ENCODE data around the gene ANKRD13A. TPM values are rescaled to one million over a fixed set of nuclear protein-coding genes. Genes with fewer than 3 reads are reported as not detected.

Gene ANKRD13A
- total RNA-seq, 1 donor from 2014 or later: 35.4 TPM

DNA sequence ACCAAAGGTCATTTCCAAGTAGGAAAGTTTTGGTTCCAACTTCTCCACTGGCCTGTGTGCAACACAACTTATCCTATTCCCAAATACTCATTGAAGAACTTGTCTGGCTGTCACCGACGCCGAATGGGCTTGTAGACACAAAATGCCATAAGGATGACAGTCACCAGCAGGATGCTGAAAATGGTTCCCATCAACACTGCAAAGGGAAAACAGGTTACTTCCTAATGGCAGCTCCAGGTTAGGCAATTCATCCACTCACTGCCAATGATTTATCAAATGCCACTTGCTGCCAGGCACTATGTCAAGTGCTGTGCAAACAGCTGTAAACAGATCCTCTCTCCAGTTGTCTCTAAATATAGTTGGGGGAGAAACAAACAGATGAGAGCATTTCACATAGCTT lies 43.0 kb downstream of the ANKRD13A start:
- DNase-seq (ENCODE audit: low spot score): no peak
- H3K4me2 ChIP-seq: no peak overlapping the region
- H3K27ac ChIP-seq: no peak overlapping the region
- no peaks in the 10 kb centered on the region for H3K27me3 ChIP-seq
- H3K9me3 Mint-ChIP-seq: no peaks in the 10 kb centered on the region
- peaks cover 26% of the 10 kb centered on the region for H3K79me2 ChIP-seq (ENCODE audit: low read depth)
- no peak overlapping the region for H2AFZ ChIP-seq (replicated peaks)
- no peaks in the 10 kb centered on the region for H3K9me3 ChIP-seq (ENCODE audit: low read depth)
- peak overlapping the region; percentile 16 for H3K4me3 Mint-ChIP-seq
- peaks cover 14% of the 10 kb centered on the region for H3K36me3 Mint-ChIP-seq
- H4K20me1 ChIP-seq (ENCODE audit: low read depth): peaks cover 5% of the 10 kb centered on the region
- peaks cover 7% of the 10 kb centered on the region for H3K4me1 ChIP-seq
- TF ChIP-seq CTCF (IDR thresholded peaks at IDR 0.05) (no peak), EZH2phosphoT487 (IDR thresholded peaks at IDR 0.05) (no peak), EZH2 (IDR thresholded peaks at IDR 0.05) (no peak)
- no peak overlapping the region for H3K9ac ChIP-seq
- no peak overlapping the region for H3K4me3 ChIP-seq
- peaks cover 23% of the 10 kb centered on the region for H3K4me1 Mint-ChIP-seq
- H3K27ac Mint-ChIP-seq: no peak overlapping the region
- no peaks in the 10 kb centered on the region for H3K27me3 Mint-ChIP-seq (ENCODE audit: insufficient read depth, low read depth)
- H3K36me3 ChIP-seq: no peaks in the 10 kb centered on the region
- no peaks in the 10 kb centered on the region for H3F3A ChIP-seq (ENCODE audit: low read depth)

GRCh38 chr12:110046451-110047187 lies 47.4 kb downstream of the ANKRD13A start:
- DNase-seq (ENCODE audit: low spot score): no peak
- Mint-ChIP-seq H3K27ac (no peak overlapping the region), H3K9me3 (no peaks in the 10 kb centered on the region), H3K36me3 (peaks cover 14% of the 10 kb centered on the region), H3K27me3 (ENCODE audit: insufficient read depth, low read depth) (peaks cover 3% of the 10 kb centered on the region), H3K4me3 (peak overlapping the region; percentile 91), H3K4me1 (peaks cover 35% of the 10 kb centered on the region)
- H2AFZ ChIP-seq (replicated peaks): no peak overlapping the region
- H3K27me3 ChIP-seq: no peaks in the 10 kb centered on the region
- H3F3A ChIP-seq (ENCODE audit: low read depth): no peaks in the 10 kb centered on the region
- no peak overlapping the region for H3K4me3 ChIP-seq
- H3K79me2 ChIP-seq (ENCODE audit: low read depth): peaks cover 37% of the 10 kb centered on the region
- peak overlapping the region; percentile 90 for H3K4me2 ChIP-seq
- no peaks in the 10 kb centered on the region for H3K36me3 ChIP-seq
- H4K20me1 ChIP-seq (ENCODE audit: low read depth): no peaks in the 10 kb centered on the region
- no peak overlapping the region for H3K27ac ChIP-seq
- no peaks in the 10 kb centered on the region for H3K9me3 ChIP-seq (ENCODE audit: low read depth)
- peaks cover 6% of the 10 kb centered on the region for H3K4me1 ChIP-seq
- TF ChIP-seq EZH2 (IDR thresholded peaks at IDR 0.05) (no peak), CTCF (IDR thresholded peaks at IDR 0.05) (no peak), EZH2phosphoT487 (IDR thresholded peaks at IDR 0.05) (no peak)
- no peak overlapping the region for H3K9ac ChIP-seq

- Histone ChIP-seq H3K9me3 (ENCODE audit: low read depth) (no peaks in the 10 kb centered on the region), H3K36me3 (no peaks in the 10 kb centered on the region), H3K9ac (peak overlapping the region; percentile 83), H3K4me1 (peaks cover 6% of the 10 kb centered on the region), H3K27me3 (no peaks in the 10 kb centered on the region), H3K4me2 (peak overlapping the region; percentile 90), H3K27ac (no peak overlapping the region), H2AFZ (replicated peaks) (no peak overlapping the region), H3F3A (ENCODE audit: low read depth) (no peaks in the 10 kb centered on the region), H4K20me1 (ENCODE audit: low read depth) (no peaks in the 10 kb centered on the region), H3K79me2 (ENCODE audit: low read depth) (peaks cover 33% of the 10 kb centered on the region), H3K4me3 (peak overlapping the region; percentile 97)
- H3K9me3 Mint-ChIP-seq: no peaks in the 10 kb centered on the region
- DNase-seq (ENCODE audit: low spot score): no peak
- no peak for TF ChIP-seq CTCF (IDR thresholded peaks at IDR 0.05)
- TF ChIP-seq EZH2phosphoT487 (IDR thresholded peaks at IDR 0.05): no peak
- TF ChIP-seq EZH2 (IDR thresholded peaks at IDR 0.05): no peak
- peak overlapping the region; percentile 91 for H3K4me3 Mint-ChIP-seq
- no peak overlapping the region for H3K27ac Mint-ChIP-seq
- peaks cover 34% of the 10 kb centered on the region for H3K4me1 Mint-ChIP-seq
- peaks cover 7% of the 10 kb centered on the region for H3K36me3 Mint-ChIP-seq
- peaks cover 3% of the 10 kb centered on the region for H3K27me3 Mint-ChIP-seq (ENCODE audit: insufficient read depth, low read depth)
These were observed 48.2 kb downstream of the ANKRD13A start for GRCh38 chr12:110047297-110047940.
